Endothelial cell of umbilical vein (primary cell): ENCODE data around the gene CD300LF. TPM values are rescaled to one million over a fixed set of nuclear protein-coding genes. Genes with fewer than 3 reads are reported as not detected.

Source experiments
- BruUV-seq: library from RNA; stranded (reverse); fragments of 400-500 nt; replicated peaks from 2 replicates; lab custom pipeline; 2021; lab: Mats Ljungman, UMichigan
- CTCF ChIA-PET: fragments of 300-600, 350-600 bp; sonication (Branson Sonifier 250); formaldehyde crosslinking; loops from one replicate; lab custom pipeline; 2021; ENCODE audit warnings: antibody characterized with exemption, inconsistent platforms; lab: Charles Lee
- POLR2A ChIA-PET: fragments of 300-600, 350-600 bp; sonication (Branson Sonifier 250); formaldehyde crosslinking; loops from one replicate; lab custom pipeline; 2021; ENCODE audit warnings: antibody characterized with exemption, inconsistent platforms; lab: Charles Lee
- DNase-seq: peaks from one replicate; pipeline ENCODE4 v3.0.0-alpha.2; 2011; ENCODE audit warnings: low read depth, low spot score
- FAIRE-seq: peaks from 2 replicates; lab custom pipeline; 2011; peaks lifted over from hg19 to GRCh38; lab: Jason Lieb, UNC
- H2AFZ ChIP-seq: 2 replicates; pipeline ENCODE4 v1.6.0; 2012; ENCODE audit warnings: low read depth, low read length, control low read depth, inconsistent platforms
- H3K27ac ChIP-seq: 2 replicates; pipeline ENCODE4 v1.5.1; 2011; ENCODE audit warnings: low read depth, mild to moderate bottlenecking, control low read depth, low read length, moderate library complexity; ENCODE audit not compliant: insufficient read depth
- H3K27me3 ChIP-seq, 2 experiments: 2 replicates each; pipeline versions ENCODE4 v1.6.0 to v1.6.1; 2011; ENCODE audit warnings: low read length in 2 of 2, mixed read lengths in 1 of 2; ENCODE audit not compliant: control insufficient read depth in 2 of 2, insufficient read depth in 2 of 2
- H3K36me3 ChIP-seq, 2 experiments: 2 replicates in 1 of 2; 3 replicates in 1 of 2; pipeline ENCODE4 v1.5.1; 2011; ENCODE audit warnings: low read length in 2 of 2, mild to moderate bottlenecking in 1 of 2, moderate library complexity in 1 of 2; ENCODE audit not compliant: control insufficient read depth in 2 of 2, insufficient read depth in 2 of 2; ENCODE audit errors: extremely low read depth in 1 of 2
- H3K4me1 ChIP-seq: 3 replicates; pipeline ENCODE4 v1.5.1; 2011; ENCODE audit warnings: mild to moderate bottlenecking, low read length; ENCODE audit not compliant: control insufficient read depth, insufficient read depth; ENCODE audit errors: extremely low read depth
- H3K4me2 ChIP-seq: 2 replicates; pipeline ENCODE4 v1.6.1; 2011; ENCODE audit warnings: low read length, control low read depth, mixed read lengths; ENCODE audit not compliant: insufficient read depth
- H3K4me3 ChIP-seq, 3 experiments: fragments of 200-600 bp in 1 of 3; sonication (generic), shearing (Covaris generic) in 1 of 3; replicated peaks in 1 of 3; 2 replicates each; pipeline ENCODE4 v1.5.1; 2011 to 2016; ENCODE audit warnings: control low read depth in 3 of 3, low read length in 3 of 3, mild to moderate bottlenecking in 2 of 3, inconsistent platforms in 1 of 3, low read depth in 1 of 3, moderate library complexity in 1 of 3; ENCODE audit not compliant: insufficient read depth in 1 of 3
- H3K79me2 ChIP-seq: 2 replicates; pipeline ENCODE4 v1.6.0; 2012; ENCODE audit warnings: low read length, inconsistent platforms; ENCODE audit not compliant: control insufficient read depth, insufficient read depth
- H3K9ac ChIP-seq: replicated peaks from 2 replicates; pipeline ENCODE3; 2011; ENCODE audit warnings: low read length, control low read depth; ENCODE audit not compliant: insufficient read depth; ENCODE audit errors: extremely low read depth
- H3K9me1 ChIP-seq: replicated peaks from 3 replicates; pipeline ENCODE4 v1.6.0; 2011; ENCODE audit warnings: mild to moderate bottlenecking, low read length; ENCODE audit not compliant: control insufficient read depth, insufficient read depth; ENCODE audit errors: extremely low read depth
- H3K9me3 ChIP-seq: replicated peaks from 2 replicates; pipeline ENCODE4 v1.5.1; 2012; ENCODE audit warnings: low read length, inconsistent platforms; ENCODE audit not compliant: control insufficient read depth, insufficient read depth
- H4K20me1 ChIP-seq: replicated peaks from 2 replicates; pipeline ENCODE3; 2011; ENCODE audit warnings: mild to moderate bottlenecking, low read length; ENCODE audit not compliant: control insufficient read depth, insufficient read depth; ENCODE audit errors: extremely low read depth
- EZH2 ChIP-seq: IDR thresholded peaks from 2 replicates; pipeline ENCODE4 v1.6.1; 2012; ENCODE audit warnings: borderline replicate concordance, low read depth, mild to moderate bottlenecking, moderate library complexity, low read length, inconsistent platforms; ENCODE audit not compliant: severe bottlenecking
- FOS ChIP-seq: IDR thresholded peaks from 2 replicates; pipeline ENCODE4 v1.6.1; 2011; ENCODE audit warnings: mild to moderate bottlenecking, low read length, moderate library complexity, borderline replicate concordance; ENCODE audit not compliant: insufficient read depth
- GATA2 ChIP-seq: IDR thresholded peaks from 2 replicates; pipeline ENCODE4 v1.7.0; 2011; ENCODE audit warnings: low read depth, mild to moderate bottlenecking, moderate library complexity, mixed read lengths, low read length; ENCODE audit not compliant: insufficient read length, insufficient read depth
- JUN ChIP-seq: IDR thresholded peaks from 2 replicates; pipeline ENCODE4 v1.6.1; 2011; ENCODE audit warnings: borderline replicate concordance, low read depth; ENCODE audit not compliant: insufficient read length, insufficient read depth
- MYC ChIP-seq: IDR thresholded peaks from one replicate; pipeline ENCODE4 v1.6.1; 2011; ENCODE audit warnings: mild to moderate bottlenecking, low read depth, low read length
- POLR2A ChIP-seq: IDR thresholded peaks from 2 replicates; pipeline ENCODE4 v1.6.1; 2012; ENCODE audit warnings: low read depth, mild to moderate bottlenecking, control low read depth, low read length
- dilution Hi-C: fragments of 300-500 bp; cut with MboI; formaldehyde crosslinking; loops from one replicate; pipeline ENCODE4 v1.15.0; 2019; ENCODE audit warnings: low sequenced_read_pairs; ENCODE audit not compliant: extremely low pct_ligation_motif_present
- intact Hi-C: fragments of 100-400 bp; cut with micrococcal nuclease; formaldehyde crosslinking; loops from one replicate; pipeline ENCODE4 v1.10.0; 2022
- polyA plus RNA-seq, 4 experiments: library from polyadenylated mRNA; depleted of rRNA in 3 of 4; stranded (reverse) in 3 of 4; unstranded in 1 of 4; fragments of >200 nt; gene quantifications; 2 replicates each; pipeline versions ENCODE4 v1.2.1 to v1.2.3, GENCODE V29; 2011 to 2012; ENCODE audit warnings: missing spikeins in 1 of 4
- total RNA-seq: library from RNA; stranded (reverse); gene quantifications from 2 replicates; pipeline ENCODE4 v1.2.3, GENCODE V29; 2021
- TF ChIP-seq, protein P1 (sequence below), 2 donors: IDR thresholded peaks; 1 replicate in 1 of 2; 2 replicates in 1 of 2; pipeline ENCODE4 v1.5.1; 2011; ENCODE audit warnings: low read length in 2 of 2, mild to moderate bottlenecking in 2 of 2, moderate library complexity in 2 of 2, control low read depth in 1 of 2, inconsistent platforms in 1 of 2, low read depth in 1 of 2; ENCODE audit not compliant: insufficient read depth in 1 of 2; ENCODE audit errors: extremely low read depth in 1 of 2
- TF ChIP-seq, protein P2 (sequence below): IDR thresholded peaks from 2 replicates; pipeline ENCODE4 v1.6.1; 2011; ENCODE audit not compliant: insufficient read depth, insufficient read length

The CD300LF gene
- total and polyA plus RNA-seq, 2 donors (not counting 3 experiments of a cell fraction or from before 2014, with no cell fraction given), result not detected

DNA sequence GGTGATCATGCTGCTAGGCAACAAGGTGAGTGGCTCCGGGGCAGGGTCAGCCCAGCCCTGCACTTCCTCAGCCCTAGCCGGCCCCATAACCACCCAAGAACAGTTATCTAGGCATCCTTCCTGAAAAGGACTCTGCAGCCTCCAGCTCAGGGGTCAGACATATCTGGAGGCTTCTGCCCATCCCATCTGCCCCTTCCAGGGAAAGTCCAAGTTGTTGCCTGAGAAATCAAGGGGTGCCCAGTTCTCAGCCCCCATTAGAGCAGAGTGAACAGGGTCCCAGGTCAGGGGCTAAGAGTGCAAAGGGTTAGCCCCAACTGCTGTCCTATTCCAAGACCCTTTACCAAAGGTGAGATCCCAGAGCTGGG, 31.6 kb upstream of the CD300LF start:
- Histone ChIP-seq H3K4me1 (peaks cover 8% of the 10 kb centered on the region), H3K4me2 (no peak overlapping the region), H3K27me3 (peaks cover 0 to 4% of the 10 kb centered on the region in 2 experiments), H3K36me3 (no peaks in the 10 kb centered on the region), H3K9me1 (no peaks in the 10 kb centered on the region), H3K79me2 (no peaks in the 10 kb centered on the region), H3K9me3 (no peaks in the 10 kb centered on the region), H2AFZ (no peak overlapping the region), H3K4me3 (no peak overlapping the region), H3K9ac (no peak overlapping the region), H4K20me1 (no peaks in the 10 kb centered on the region), H3K27ac (no peak overlapping the region)
- ChIA-PET CTCF (interaction anchor here (0.6 to 4.2 kb wide), 20 partner anchors 8 to 365 kb away, joined by 3 to 84 read pairs (median 8); partner anchors contain the start of genes FDXR and NAT9), POLR2A (interaction anchor here (1.4 kb wide), 1 partner anchor 32 kb away, joined by 4 read pairs; the partner anchor contains the start of gene NAT9)
- no peak for FAIRE-seq
- dilution Hi-C loops (no loop called here), intact Hi-C loops (loop anchor here (1.0 to 10.0 kb wide), 5 partner anchors 26 to 1430 kb away; partner anchors contain the start of gene CDC42EP4)
- BruUV-seq, result no TSS peak
- no peak for DNase-seq
- TF ChIP-seq JUN (no peak), FOS (no peak)

DNA sequence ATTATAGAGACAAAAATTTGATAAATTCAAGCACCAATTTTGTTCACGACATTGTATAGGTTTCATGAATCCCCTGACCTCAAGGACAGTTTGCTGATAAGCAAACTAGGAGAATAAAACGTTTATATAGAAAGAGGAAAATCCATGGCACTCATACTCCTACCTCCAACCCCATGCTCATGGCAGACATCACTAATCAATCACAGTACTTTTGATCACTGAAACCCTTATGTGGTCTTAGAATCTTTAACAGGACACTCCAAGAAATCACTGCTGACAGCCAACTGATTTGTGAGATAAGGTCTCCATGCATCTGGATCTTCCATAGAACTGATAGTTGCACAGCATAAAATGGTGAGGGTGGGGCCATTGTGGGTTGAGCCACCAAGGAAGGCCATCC, 31.0 kb upstream of the CD300LF start:
- H4K20me1 ChIP-seq, result no peaks in the 10 kb centered on the region
- BruUV-seq, result no TSS peak
- no peak overlapping the region for H2AFZ ChIP-seq
- H3K4me2 ChIP-seq, result no peak overlapping the region
- POLR2A ChIA-PET, result no interaction called here
- H3K27ac ChIP-seq, result no peak overlapping the region
- CTCF ChIA-PET, result interaction anchor here (1.6 to 4.2 kb wide), 2 partner anchors 19 to 120 kb away, joined by 6 to 83 read pairs; no protein-coding TSS in a partner anchor
- DNase-seq (no peak), FAIRE-seq (no peak)
- H3K4me1 ChIP-seq, result peaks cover 8% of the 10 kb centered on the region
- intact Hi-C loops (loop anchor here (1.0 to 10.0 kb wide), 5 partner anchors 27 to 1429 kb away; partner anchors contain the start of gene CDC42EP4), dilution Hi-C loops (no loop called here)
- no peaks in the 10 kb centered on the region for H3K9me1 ChIP-seq
- no peaks in the 10 kb centered on the region for H3K9me3 ChIP-seq
- no peaks in the 10 kb centered on the region for H3K36me3 ChIP-seq
- no peak for TF ChIP-seq POLR2A
- TF ChIP-seq, protein P1, sequence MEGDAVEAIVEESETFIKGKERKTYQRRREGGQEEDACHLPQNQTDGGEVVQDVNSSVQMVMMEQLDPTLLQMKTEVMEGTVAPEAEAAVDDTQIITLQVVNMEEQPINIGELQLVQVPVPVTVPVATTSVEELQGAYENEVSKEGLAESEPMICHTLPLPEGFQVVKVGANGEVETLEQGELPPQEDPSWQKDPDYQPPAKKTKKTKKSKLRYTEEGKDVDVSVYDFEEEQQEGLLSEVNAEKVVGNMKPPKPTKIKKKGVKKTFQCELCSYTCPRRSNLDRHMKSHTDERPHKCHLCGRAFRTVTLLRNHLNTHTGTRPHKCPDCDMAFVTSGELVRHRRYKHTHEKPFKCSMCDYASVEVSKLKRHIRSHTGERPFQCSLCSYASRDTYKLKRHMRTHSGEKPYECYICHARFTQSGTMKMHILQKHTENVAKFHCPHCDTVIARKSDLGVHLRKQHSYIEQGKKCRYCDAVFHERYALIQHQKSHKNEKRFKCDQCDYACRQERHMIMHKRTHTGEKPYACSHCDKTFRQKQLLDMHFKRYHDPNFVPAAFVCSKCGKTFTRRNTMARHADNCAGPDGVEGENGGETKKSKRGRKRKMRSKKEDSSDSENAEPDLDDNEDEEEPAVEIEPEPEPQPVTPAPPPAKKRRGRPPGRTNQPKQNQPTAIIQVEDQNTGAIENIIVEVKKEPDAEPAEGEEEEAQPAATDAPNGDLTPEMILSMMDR (IDR thresholded peaks at IDR 0.05; ENCODE audit: extremely low read depth in 1 of 2, insufficient read depth in 1 of 2, low read depth in 1 of 2, low read length in 2 of 2), result no peak
- TF ChIP-seq JUN, result no peak
- no peak for TF ChIP-seq GATA2
- no peak for TF ChIP-seq MYC
- TF ChIP-seq, protein P2, sequence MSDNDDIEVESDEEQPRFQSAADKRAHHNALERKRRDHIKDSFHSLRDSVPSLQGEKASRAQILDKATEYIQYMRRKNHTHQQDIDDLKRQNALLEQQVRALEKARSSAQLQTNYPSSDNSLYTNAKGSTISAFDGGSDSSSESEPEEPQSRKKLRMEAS, result no peak
- TF ChIP-seq EZH2, result no peak
- no peaks in the 10 kb centered on the region for H3K79me2 ChIP-seq
- H3K27me3 ChIP-seq, result peaks cover 3 to 9% of the 10 kb centered on the region in 2 experiments
- H3K9ac ChIP-seq, result no peak overlapping the region
- H3K4me3 ChIP-seq, result no peak overlapping the region
